Ramos (cell line): ENCODE measurements around the gene PCDHGA8.
"Not testable (repeated sequence)": the region's sequence is repeated elsewhere in the genome, so short reads cannot be mapped to it uniquely, and the experiment has no call there.

Experiments
- in situ Hi-C: fragments of 300-500 bp; cut with MboI; formaldehyde crosslinking; loops from one replicate; pipeline ENCODE4 v1.14.3; 2022; ENCODE audit warnings: low sequenced_read_pairs; ENCODE audit not compliant: unreplicated experiment

PCDHGA8 gene

GRCh38 chr5:141427783-141428426 lies 35.5 kb downstream of the PCDHGA8 start:
- in situ Hi-C loops, result no loop called here

GRCh38 chr5:141430332-141431113 lies 38.1 kb downstream of the PCDHGA8 start, which contains the start of gene PCDHGA12:
TSS of gene PCDHGA12 (plus strand) at chr5:141430507. CDS start at chr5:141430760, 253 bp downstream.
- in situ Hi-C loops, result no loop called here

GRCh38 chr5:141431286-141431685 lies 38.9 kb downstream of the PCDHGA8 start:
- in situ Hi-C loops, result no loop called here

- in situ Hi-C loops, result not testable (repeated sequence)
Observed at GRCh38 chr5:141432308-141432707, 39.9 kb downstream of the PCDHGA8 start.

GRCh38 chr5:141432726-141433125 lies 40.3 kb downstream of the PCDHGA8 start:
- in situ Hi-C loops, result not testable (repeated sequence)

GRCh38 chr5:141434006-141434405 lies 41.6 kb downstream of the PCDHGA8 start:
- in situ Hi-C loops, result no loop called here

GRCh38 chr5:141437221-141437620 lies 44.8 kb downstream of the PCDHGA8 start:
- in situ Hi-C loops, result no loop called here

GRCh38 chr5:141439411-141440141 lies 47.1 kb downstream of the PCDHGA8 start:
- in situ Hi-C loops, result no loop called here

GRCh38 chr5:141440341-141440740 lies 47.9 kb downstream of the PCDHGA8 start:
- in situ Hi-C loops, result no loop called here

- in situ Hi-C loops, result no loop called here
Observed at GRCh38 chr5:141441571-141442170, 49.2 kb downstream of the PCDHGA8 start.
